H9 (cell line): ENCODE measurements around the gene ZC3HAV1. TPM values are rescaled to one million over a fixed set of nuclear protein-coding genes. Genes with fewer than 3 reads are reported as not detected.

Experiments used
- DNase-seq: peaks from one replicate; pipeline ENCODE4 v3.0.0-alpha.2; 2017
- H2AFZ ChIP-seq: one replicate; pipeline ENCODE4 v1.6.1; 2013; ENCODE audit warnings: mild to moderate bottlenecking, low read length, control low read depth, moderate library complexity
- H2AK5ac ChIP-seq: 2 replicates; pipeline ENCODE4 v1.6.1; 2013; ENCODE audit warnings: low read length, control low read depth, mixed read lengths; ENCODE audit not compliant: insufficient read length
- H2BK120ac ChIP-seq: one replicate; pipeline ENCODE4 v1.6.1; 2013; ENCODE audit warnings: low read depth, mild to moderate bottlenecking, low read length, control low read depth, inconsistent platforms; ENCODE audit not compliant: poor library complexity, severe bottlenecking
- H2BK12ac ChIP-seq: 2 replicates; pipeline ENCODE4 v1.6.1; 2013; ENCODE audit warnings: low read length, control low read depth, mixed read lengths, low read depth; ENCODE audit not compliant: insufficient read length
- H2BK15ac ChIP-seq: 2 replicates; pipeline ENCODE4 v1.6.1; 2013; ENCODE audit warnings: low read depth, low read length, control low read depth
- H2BK20ac ChIP-seq: one replicate; pipeline ENCODE4 v1.6.1; 2013; ENCODE audit warnings: low read depth, mild to moderate bottlenecking, low read length, control low read depth, inconsistent platforms; ENCODE audit not compliant: poor library complexity, severe bottlenecking
- H2BK5ac ChIP-seq: 2 replicates; pipeline ENCODE4 v1.6.1; 2013; ENCODE audit warnings: low read length, control low read depth, mixed read lengths; ENCODE audit not compliant: insufficient read length
- H3K14ac ChIP-seq: 2 replicates; pipeline ENCODE4 v1.6.1; 2013; ENCODE audit warnings: low read length, control low read depth; ENCODE audit not compliant: insufficient read depth
- H3K18ac ChIP-seq: 2 replicates; pipeline ENCODE4 v1.6.1; 2013; ENCODE audit warnings: low read depth, mild to moderate bottlenecking, mixed read lengths, low read length, control low read depth; ENCODE audit not compliant: insufficient read length
- H3K23ac ChIP-seq: 2 replicates; pipeline ENCODE4 v1.6.1; 2013; ENCODE audit warnings: low read length, control low read depth, mixed read lengths, low read depth; ENCODE audit not compliant: insufficient read length
- H3K23me2 ChIP-seq: 2 replicates; pipeline ENCODE4 v1.6.1; 2013; ENCODE audit warnings: low read depth, mild to moderate bottlenecking, mixed read lengths, low read length, control low read depth; ENCODE audit not compliant: insufficient read length, poor library complexity, severe bottlenecking
- H3K27ac ChIP-seq: 2 replicates; pipeline ENCODE4 v1.5.1; 2013; ENCODE audit warnings: low read length, control low read depth, mixed read lengths, low read depth; ENCODE audit not compliant: insufficient read length
- H3K27me3 ChIP-seq: 2 replicates; pipeline ENCODE4 v1.6.1; 2013; ENCODE audit warnings: low read length, control low read depth, inconsistent platforms; ENCODE audit not compliant: insufficient read depth
- H3K4ac ChIP-seq: 2 replicates; pipeline ENCODE4 v1.6.1; 2013; ENCODE audit warnings: low read depth, mild to moderate bottlenecking, control low read depth, inconsistent platforms, low read length, moderate library complexity
- H3K4me1 ChIP-seq: 2 replicates; pipeline ENCODE4 v1.6.1; 2013; ENCODE audit warnings: low read length, control low read depth, inconsistent platforms; ENCODE audit not compliant: insufficient read depth
- H3K4me2 ChIP-seq: 2 replicates; pipeline ENCODE4 v1.6.1; 2013; ENCODE audit warnings: low read length, control low read depth, mixed read lengths; ENCODE audit not compliant: insufficient read length, insufficient read depth
- H3K56ac ChIP-seq: 2 replicates; pipeline ENCODE4 v1.6.1; 2013; ENCODE audit warnings: low read depth, mild to moderate bottlenecking, mixed read lengths, low read length, control low read depth; ENCODE audit not compliant: insufficient read length
- H3K79me1 ChIP-seq: 2 replicates; pipeline ENCODE4 v1.6.1; 2013; ENCODE audit warnings: low read depth, mild to moderate bottlenecking, moderate library complexity, low read length, control low read depth, inconsistent platforms; ENCODE audit not compliant: insufficient read depth, poor library complexity, severe bottlenecking
- H3K79me2 ChIP-seq: 2 replicates; pipeline ENCODE4 v1.6.1; 2013; ENCODE audit warnings: low read length, control low read depth, inconsistent platforms; ENCODE audit not compliant: insufficient read depth
- H3K9ac ChIP-seq: 2 replicates; pipeline ENCODE4 v1.6.1; 2013; ENCODE audit warnings: low read length, control low read depth, mixed read lengths; ENCODE audit not compliant: insufficient read length; ENCODE audit errors: extremely low read depth
- H3K9me3 ChIP-seq: one replicate; pipeline ENCODE4 v1.6.1; 2013; ENCODE audit warnings: low read depth, low read length, inconsistent platforms; ENCODE audit not compliant: control insufficient read depth
- H3T11ph ChIP-seq: one replicate; pipeline ENCODE4 v1.6.1; 2013; ENCODE audit warnings: mild to moderate bottlenecking, low read length, control low read depth, inconsistent platforms
- H4K20me1 ChIP-seq: one replicate; pipeline ENCODE4 v1.6.1; 2013; ENCODE audit not compliant: control insufficient read depth, insufficient read length, insufficient read depth
- H4K5ac ChIP-seq: 2 replicates; pipeline ENCODE4 v1.6.1; 2013; ENCODE audit warnings: low read depth, mild to moderate bottlenecking, mixed read lengths, low read length, control low read depth; ENCODE audit not compliant: insufficient read length
- H4K8ac ChIP-seq: replicated peaks from 2 replicates; pipeline ENCODE4 v1.6.1; 2013; ENCODE audit warnings: low read length, control low read depth, mixed read lengths, low read depth; ENCODE audit not compliant: insufficient read length
- H4K91ac ChIP-seq: 2 replicates; pipeline ENCODE4 v1.6.1; 2013; ENCODE audit warnings: low read depth, mild to moderate bottlenecking, moderate library complexity, mixed read lengths, low read length, control low read depth; ENCODE audit not compliant: insufficient read length
- H3K27ac Mint-ChIP-seq, 3 experiments: 2 replicates in 2 of 3; 3 replicates in 1 of 3; pipeline ENCODE4 v1.8.0; 2020 to 2021; ENCODE audit warnings: mixed read lengths in 3 of 3, mild to moderate bottlenecking in 1 of 3, moderate library complexity in 1 of 3
- H3K27me3 Mint-ChIP-seq: 2 replicates; pipeline ENCODE4 v1.8.0; 2021; ENCODE audit warnings: low read depth, mild to moderate bottlenecking, moderate library complexity, mixed read lengths
- H3K36me3 Mint-ChIP-seq, 3 experiments: 2 replicates in 2 of 3; 3 replicates in 1 of 3; pipeline ENCODE4 v1.8.0; 2020 to 2021; ENCODE audit warnings: low read depth in 3 of 3, mixed read lengths in 3 of 3; ENCODE audit not compliant: insufficient read depth in 1 of 3
- H3K4me1 Mint-ChIP-seq, 2 experiments: 2 replicates each; pipeline ENCODE4 v1.8.0; 2020; ENCODE audit warnings: mixed read lengths in 2 of 2
- H3K4me3 Mint-ChIP-seq, 2 experiments: 2 replicates in 1 of 2; 3 replicates in 1 of 2; pipeline ENCODE4 v1.8.0; 2020 to 2021; ENCODE audit warnings: mild to moderate bottlenecking in 2 of 2, mixed read lengths in 2 of 2, moderate library complexity in 1 of 2
- H3K9me3 Mint-ChIP-seq, 2 experiments: 2 replicates in 1 of 2; 3 replicates in 1 of 2; pipeline ENCODE4 v1.8.0; 2020; ENCODE audit warnings: mild to moderate bottlenecking in 2 of 2, mixed read lengths in 2 of 2, moderate library complexity in 1 of 2
- WGBS: extraction: QIAGEN DNeasy Blood & Tissue Kit; methylation state at CpG from one replicate; pipeline ENCODE4 v1.1.7; 2013; ENCODE audit warnings: missing lambda C conversion rate, low lambda C conversion rate, mixed read lengths; ENCODE audit not compliant: insufficient read length; ENCODE audit errors: extremely low coverage; 5-methylcytosine and 5-hydroxymethylcytosine counted together
- total RNA-seq: library from RNA; stranded (reverse); gene quantifications from 2 replicates; pipeline ENCODE4 v1.2.1, GENCODE V29; 2021
- TF ChIP-seq, protein P1 (sequence below): fragments of 200-600 bp; sonication (generic); conservative IDR thresholded peaks from 3 replicates; pipeline ENCODE4 v1.8.0; 2021; ENCODE audit warnings: antibody characterized with exemption, mild to moderate bottlenecking

ZC3HAV1 gene
- total RNA-seq, 1 experiment from 2014 or later = 32.8 TPM

DNA sequence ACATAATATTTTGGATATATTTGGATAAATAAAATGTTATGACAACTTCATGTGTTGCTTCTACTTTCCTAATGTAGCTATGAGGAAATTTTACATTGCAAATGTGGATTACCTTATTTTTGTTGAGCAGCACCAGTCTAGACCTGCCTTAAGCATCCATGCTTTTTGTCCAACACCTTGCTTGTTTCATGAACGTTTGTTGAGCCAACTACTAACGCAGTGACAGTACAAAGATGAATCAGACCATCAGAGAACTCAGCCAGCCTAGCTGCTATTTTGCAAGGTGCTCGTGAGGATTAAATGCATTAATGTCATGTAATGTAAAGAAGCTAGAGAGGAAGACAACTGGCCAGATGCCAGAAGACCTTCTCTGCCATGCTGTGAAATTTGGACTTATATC lies 72.6 kb downstream of the ZC3HAV1 start:
- peaks cover 12 to 13% of the 10 kb centered on the region in 2 experiments for H3K4me1 Mint-ChIP-seq
- H3K79me2 ChIP-seq = no peaks in the 10 kb centered on the region
- no peak overlapping the region for H3K4ac ChIP-seq
- H3K56ac ChIP-seq = no peak overlapping the region
- no peak overlapping the region for H3K23ac ChIP-seq
- H3K27ac Mint-ChIP-seq = no peak overlapping the region
- H3K9ac ChIP-seq = no peak overlapping the region
- H3T11ph ChIP-seq = no peak overlapping the region
- no peaks in the 10 kb centered on the region for H4K20me1 ChIP-seq
- H3K9me3 Mint-ChIP-seq = no peaks in the 10 kb centered on the region; a peak in 2 of 5 replicates
- H2BK12ac ChIP-seq = no peak overlapping the region
- H2BK20ac ChIP-seq = no peak overlapping the region
- no peak overlapping the region for H3K4me2 ChIP-seq
- no peak overlapping the region for H4K91ac ChIP-seq
- H2AFZ ChIP-seq = no peak overlapping the region
- no peaks in the 10 kb centered on the region for H3K9me3 ChIP-seq
- H3K27me3 Mint-ChIP-seq = peaks cover 2% of the 10 kb centered on the region; the same call in 1 of the 2 replicates
- no CpG with 5 or more reads among the region's 3 CpGs for WGBS
- TF ChIP-seq, protein P1, sequence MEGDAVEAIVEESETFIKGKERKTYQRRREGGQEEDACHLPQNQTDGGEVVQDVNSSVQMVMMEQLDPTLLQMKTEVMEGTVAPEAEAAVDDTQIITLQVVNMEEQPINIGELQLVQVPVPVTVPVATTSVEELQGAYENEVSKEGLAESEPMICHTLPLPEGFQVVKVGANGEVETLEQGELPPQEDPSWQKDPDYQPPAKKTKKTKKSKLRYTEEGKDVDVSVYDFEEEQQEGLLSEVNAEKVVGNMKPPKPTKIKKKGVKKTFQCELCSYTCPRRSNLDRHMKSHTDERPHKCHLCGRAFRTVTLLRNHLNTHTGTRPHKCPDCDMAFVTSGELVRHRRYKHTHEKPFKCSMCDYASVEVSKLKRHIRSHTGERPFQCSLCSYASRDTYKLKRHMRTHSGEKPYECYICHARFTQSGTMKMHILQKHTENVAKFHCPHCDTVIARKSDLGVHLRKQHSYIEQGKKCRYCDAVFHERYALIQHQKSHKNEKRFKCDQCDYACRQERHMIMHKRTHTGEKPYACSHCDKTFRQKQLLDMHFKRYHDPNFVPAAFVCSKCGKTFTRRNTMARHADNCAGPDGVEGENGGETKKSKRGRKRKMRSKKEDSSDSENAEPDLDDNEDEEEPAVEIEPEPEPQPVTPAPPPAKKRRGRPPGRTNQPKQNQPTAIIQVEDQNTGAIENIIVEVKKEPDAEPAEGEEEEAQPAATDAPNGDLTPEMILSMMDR = no peak
- H3K27ac ChIP-seq = no peak overlapping the region
- H3K14ac ChIP-seq = no peak overlapping the region
- H2BK15ac ChIP-seq = no peak overlapping the region
- no peak overlapping the region for H2BK120ac ChIP-seq
- H3K4me3 Mint-ChIP-seq = no peak overlapping the region
- H3K79me1 ChIP-seq = no peaks in the 10 kb centered on the region
- peaks cover 7% of the 10 kb centered on the region for H3K23me2 ChIP-seq
- H3K27me3 ChIP-seq = no peaks in the 10 kb centered on the region
- no peak for DNase-seq
- H2AK5ac ChIP-seq = no peak overlapping the region
- no peak overlapping the region for H4K8ac ChIP-seq
- no peak overlapping the region for H2BK5ac ChIP-seq
- no peak overlapping the region for H4K5ac ChIP-seq
- no peak overlapping the region for H3K18ac ChIP-seq
- peaks cover 0 to 1% (median 0%) of the 10 kb centered on the region in 3 experiments; a peak in 2 of 7 replicates for H3K36me3 Mint-ChIP-seq
- H3K4me1 ChIP-seq = peaks cover 2% of the 10 kb centered on the region; the same call in 1 of the 2 replicates
